ENCODE results near the gene ALOX15B. TPM values are rescaled to one million over a fixed set of nuclear protein-coding genes. Genes with fewer than 3 reads are reported as not detected.

Gene ALOX15B
- total RNA-seq, 1 donor from 2014 or later = not detected

DNA sequence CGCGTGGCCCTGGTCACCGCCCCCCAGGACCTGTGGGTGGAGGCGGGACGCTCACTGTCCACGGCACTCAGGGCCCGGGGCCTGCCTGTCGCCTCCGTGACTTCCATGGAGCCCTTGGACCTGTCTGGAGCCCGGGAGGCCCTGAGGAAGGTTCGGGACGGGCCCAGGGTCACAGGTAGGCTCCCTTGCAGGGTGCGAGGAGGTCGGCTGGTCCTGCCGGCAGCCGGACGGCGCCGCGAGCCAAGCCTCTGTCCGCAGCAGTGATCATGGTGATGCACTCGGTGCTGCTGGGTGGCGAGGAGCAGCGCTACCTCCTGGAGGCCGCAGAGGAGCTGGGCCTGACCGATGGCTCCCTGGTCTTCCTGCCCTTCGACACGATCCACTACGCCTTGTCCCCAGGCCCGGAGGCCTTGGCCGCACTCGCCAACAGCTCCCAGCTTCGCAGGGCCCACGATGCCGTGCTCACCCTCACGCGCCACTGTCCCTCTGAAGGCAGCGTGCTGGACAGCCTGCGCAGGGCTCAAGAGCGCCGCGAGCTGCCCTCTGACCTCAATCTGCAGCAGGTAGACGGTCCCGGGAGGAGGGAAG, 35.2 kb upstream of the ALOX15B start:
- H3K4me3 ChIP-seq = peak overlapping the region; percentile 42
- peaks cover 5% of the 10 kb centered on the region for H3K4me1 Mint-ChIP-seq
- no peak overlapping the region for H3K27ac Mint-ChIP-seq

DNA sequence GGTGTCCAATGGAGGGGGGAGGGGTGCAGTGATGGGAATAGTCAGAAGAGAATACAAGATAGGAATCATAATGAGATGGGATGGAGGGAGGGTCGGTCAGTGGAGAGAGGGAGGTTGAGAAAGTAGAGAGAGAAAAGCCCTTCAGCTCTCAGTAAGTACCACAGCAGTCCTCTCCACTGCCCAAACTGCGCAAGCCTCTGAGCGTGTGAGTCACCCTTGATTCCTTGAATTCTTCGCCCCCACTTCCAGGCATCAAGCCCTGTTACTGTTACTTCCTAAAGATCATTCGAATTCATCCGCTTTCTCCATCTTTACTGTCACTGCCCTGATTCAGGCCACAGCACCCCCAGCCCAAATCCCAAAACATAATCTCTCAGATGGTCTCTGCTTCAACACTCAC, 34.0 kb upstream of the ALOX15B start:
- peaks cover 5% of the 10 kb centered on the region for H3K9me3 Mint-ChIP-seq
- H3K27me3 Mint-ChIP-seq (ENCODE audit: insufficient read depth, low read depth) = peaks cover 46% of the 10 kb centered on the region
- H4K20me1 ChIP-seq (ENCODE audit: low read depth) = no peaks in the 10 kb centered on the region

More for the DNA sequence above, 35.2 kb upstream of the ALOX15B start:
- peak overlapping the region; percentile 71 for H3K4me2 ChIP-seq
- H3K27ac ChIP-seq = no peak overlapping the region
- H3K27me3 Mint-ChIP-seq (ENCODE audit: insufficient read depth, low read depth) = peaks cover 51% of the 10 kb centered on the region
- H3K36me3 ChIP-seq = no peaks in the 10 kb centered on the region
- peak overlapping the region; percentile 72 for H3K4me3 Mint-ChIP-seq
- no peaks in the 10 kb centered on the region for H3K9me3 ChIP-seq (ENCODE audit: low read depth)
- H2AFZ ChIP-seq (replicated peaks) = peak overlapping the region; percentile 61
- H4K20me1 ChIP-seq (ENCODE audit: low read depth) = no peaks in the 10 kb centered on the region
- H3K27me3 ChIP-seq = peaks cover 67% of the 10 kb centered on the region
- H3K9me3 Mint-ChIP-seq = peaks cover 5% of the 10 kb centered on the region
- peak; percentile 21 for DNase-seq (ENCODE audit: low spot score)
- no peaks in the 10 kb centered on the region for H3K79me2 ChIP-seq (ENCODE audit: low read depth)
- TF ChIP-seq, protein P1, sequence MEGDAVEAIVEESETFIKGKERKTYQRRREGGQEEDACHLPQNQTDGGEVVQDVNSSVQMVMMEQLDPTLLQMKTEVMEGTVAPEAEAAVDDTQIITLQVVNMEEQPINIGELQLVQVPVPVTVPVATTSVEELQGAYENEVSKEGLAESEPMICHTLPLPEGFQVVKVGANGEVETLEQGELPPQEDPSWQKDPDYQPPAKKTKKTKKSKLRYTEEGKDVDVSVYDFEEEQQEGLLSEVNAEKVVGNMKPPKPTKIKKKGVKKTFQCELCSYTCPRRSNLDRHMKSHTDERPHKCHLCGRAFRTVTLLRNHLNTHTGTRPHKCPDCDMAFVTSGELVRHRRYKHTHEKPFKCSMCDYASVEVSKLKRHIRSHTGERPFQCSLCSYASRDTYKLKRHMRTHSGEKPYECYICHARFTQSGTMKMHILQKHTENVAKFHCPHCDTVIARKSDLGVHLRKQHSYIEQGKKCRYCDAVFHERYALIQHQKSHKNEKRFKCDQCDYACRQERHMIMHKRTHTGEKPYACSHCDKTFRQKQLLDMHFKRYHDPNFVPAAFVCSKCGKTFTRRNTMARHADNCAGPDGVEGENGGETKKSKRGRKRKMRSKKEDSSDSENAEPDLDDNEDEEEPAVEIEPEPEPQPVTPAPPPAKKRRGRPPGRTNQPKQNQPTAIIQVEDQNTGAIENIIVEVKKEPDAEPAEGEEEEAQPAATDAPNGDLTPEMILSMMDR (IDR thresholded peaks at IDR 0.05) = peak; percentile 5
- TF ChIP-seq EZH2phosphoT487 (IDR thresholded peaks at IDR 0.05) = no peak
- H3K4me1 ChIP-seq = peaks cover 10% of the 10 kb centered on the region
- H3K36me3 Mint-ChIP-seq = no peaks in the 10 kb centered on the region
- H3F3A ChIP-seq (ENCODE audit: low read depth) = peaks cover 16% of the 10 kb centered on the region
- no peak overlapping the region for H3K9ac ChIP-seq

DNA sequence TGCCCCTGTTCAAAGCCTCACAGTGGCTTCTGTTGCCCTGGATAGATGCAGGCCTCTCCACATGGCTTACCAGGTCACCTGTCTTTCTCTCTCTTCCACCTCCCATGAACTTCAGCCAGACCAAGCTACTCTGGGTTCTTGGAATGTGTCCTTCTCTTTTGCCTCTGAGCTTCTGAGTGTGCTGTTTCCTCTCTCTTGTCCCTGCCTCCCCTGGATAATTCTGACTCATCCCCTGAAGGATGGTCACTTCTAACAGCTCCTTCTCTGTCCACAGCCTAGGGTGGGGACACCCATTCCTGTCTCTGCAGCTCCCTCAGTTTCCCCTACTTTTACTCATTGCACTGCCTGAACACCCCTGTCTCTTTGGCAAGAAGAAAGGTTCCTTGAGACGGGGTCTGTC, 33.5 kb upstream of the ALOX15B start:
- H2AFZ ChIP-seq (replicated peaks) = no peak overlapping the region
- peaks cover 46% of the 10 kb centered on the region for H3K27me3 Mint-ChIP-seq (ENCODE audit: insufficient read depth, low read depth)
- H3K4me3 Mint-ChIP-seq = peak overlapping the region; percentile 36

More for the DNA sequence above, 34.0 kb upstream of the ALOX15B start:
- H3F3A ChIP-seq (ENCODE audit: low read depth) = peaks cover 16% of the 10 kb centered on the region
- no peak for DNase-seq (ENCODE audit: low spot score)
- peak overlapping the region; percentile 36 for H3K4me3 Mint-ChIP-seq
- H2AFZ ChIP-seq (replicated peaks) = no peak overlapping the region
- H3K4me1 Mint-ChIP-seq = peaks cover 5% of the 10 kb centered on the region
- H3K36me3 ChIP-seq = no peaks in the 10 kb centered on the region
- H3K27ac Mint-ChIP-seq = peak overlapping the region; percentile 4
- H3K4me3 ChIP-seq = no peak overlapping the region
- no peak overlapping the region for H3K27ac ChIP-seq
- peaks cover 10% of the 10 kb centered on the region for H3K4me1 ChIP-seq
- no peak overlapping the region for H3K9ac ChIP-seq
- H3K4me2 ChIP-seq = no peak overlapping the region
- no peaks in the 10 kb centered on the region for H3K36me3 Mint-ChIP-seq
- no peaks in the 10 kb centered on the region for H3K79me2 ChIP-seq (ENCODE audit: low read depth)
- H3K9me3 ChIP-seq (ENCODE audit: low read depth) = no peaks in the 10 kb centered on the region
- H3K27me3 ChIP-seq = peaks cover 61% of the 10 kb centered on the region
- TF ChIP-seq, protein P1 (IDR thresholded peaks at IDR 0.05) = no peak
- TF ChIP-seq EZH2phosphoT487 (IDR thresholded peaks at IDR 0.05) = no peak
- no peak for TF ChIP-seq EZH2 (IDR thresholded peaks at IDR 0.05)

More for the DNA sequence above, 33.5 kb upstream of the ALOX15B start:
- peaks cover 10% of the 10 kb centered on the region for H3K4me1 ChIP-seq
- peaks cover 56% of the 10 kb centered on the region for H3K27me3 ChIP-seq
- H3K9me3 Mint-ChIP-seq = peaks cover 5% of the 10 kb centered on the region
- no peaks in the 10 kb centered on the region for H4K20me1 ChIP-seq (ENCODE audit: low read depth)
- no peak overlapping the region for H3K9ac ChIP-seq
- no peaks in the 10 kb centered on the region for H3K9me3 ChIP-seq (ENCODE audit: low read depth)
- H3K79me2 ChIP-seq (ENCODE audit: low read depth) = no peaks in the 10 kb centered on the region
- H3F3A ChIP-seq (ENCODE audit: low read depth) = peaks cover 16% of the 10 kb centered on the region
- H3K27ac Mint-ChIP-seq = no peak overlapping the region
- H3K36me3 ChIP-seq = no peaks in the 10 kb centered on the region
- H3K4me3 ChIP-seq = no peak overlapping the region
- no peak overlapping the region for H3K27ac ChIP-seq
- peaks cover 5% of the 10 kb centered on the region for H3K4me1 Mint-ChIP-seq
- no peak for DNase-seq (ENCODE audit: low spot score)
- TF ChIP-seq EZH2 (IDR thresholded peaks at IDR 0.05) = no peak
- TF ChIP-seq EZH2phosphoT487 (IDR thresholded peaks at IDR 0.05) = no peak
- TF ChIP-seq, protein P1 (IDR thresholded peaks at IDR 0.05) = no peak
- no peak overlapping the region for H3K4me2 ChIP-seq
- H3K36me3 Mint-ChIP-seq = no peaks in the 10 kb centered on the region
